HG02623 (cell line): ENCODE measurements around the gene HIBCH.
"Not testable (repeated sequence)": the region's sequence is repeated elsewhere in the genome, so short reads cannot be mapped to it uniquely, and the experiment has no call there.

Source experiments
- ATAC-seq: cut with Tn5 transposase; IDR thresholded peaks from one replicate; pipeline ENCODE4 v1.9.1; 2021; ENCODE audit warnings: moderate library complexity; ENCODE audit not compliant: unreplicated experiment

The HIBCH gene

GRCh38 chr2:190255676-190256075 is 64.0 kb downstream of the HIBCH start:
- no peak for ATAC-seq

GRCh38 chr2:190254063-190254850 is 65.4 kb downstream of the HIBCH start:
- no peak for ATAC-seq

- ATAC-seq = no peak
Measured at GRCh38 chr2:190250421-190250820, 69.2 kb downstream of the HIBCH start.

- no peak for ATAC-seq
Measured at GRCh38 chr2:190235551-190236075, 84.0 kb downstream of the HIBCH start.

- no peak for ATAC-seq
Measured at GRCh38 chr2:190235101-190235500, 84.5 kb downstream of the HIBCH start.

GRCh38 chr2:190223989-190224388 is 95.6 kb downstream of the HIBCH start:
- not testable (repeated sequence) for ATAC-seq

DNA sequence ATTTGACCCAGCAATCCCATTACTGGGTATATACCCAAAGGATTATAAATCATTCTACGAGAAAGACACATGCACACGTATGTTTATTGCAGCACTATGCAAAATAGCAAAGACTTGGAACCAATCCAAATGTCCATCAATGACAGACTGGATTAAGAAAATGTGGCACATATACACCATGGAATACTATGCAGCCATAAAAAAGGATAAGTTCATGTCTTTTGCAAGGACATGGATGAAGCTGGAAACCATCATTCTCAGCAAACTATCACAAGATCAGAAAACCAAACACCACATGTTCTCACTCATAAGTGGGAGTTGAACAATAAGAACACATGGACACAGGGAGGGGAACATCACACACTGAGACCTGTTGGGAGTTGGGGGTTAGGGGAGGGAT is 96.9 kb downstream of the HIBCH start:
- ATAC-seq = not testable (repeated sequence)

GRCh38 chr2:190221429-190221828 is 98.2 kb downstream of the HIBCH start:
- no peak for ATAC-seq

GRCh38 chr2:190219186-190219585 is 100.4 kb downstream of the HIBCH start:
- ATAC-seq = no peak

DNA sequence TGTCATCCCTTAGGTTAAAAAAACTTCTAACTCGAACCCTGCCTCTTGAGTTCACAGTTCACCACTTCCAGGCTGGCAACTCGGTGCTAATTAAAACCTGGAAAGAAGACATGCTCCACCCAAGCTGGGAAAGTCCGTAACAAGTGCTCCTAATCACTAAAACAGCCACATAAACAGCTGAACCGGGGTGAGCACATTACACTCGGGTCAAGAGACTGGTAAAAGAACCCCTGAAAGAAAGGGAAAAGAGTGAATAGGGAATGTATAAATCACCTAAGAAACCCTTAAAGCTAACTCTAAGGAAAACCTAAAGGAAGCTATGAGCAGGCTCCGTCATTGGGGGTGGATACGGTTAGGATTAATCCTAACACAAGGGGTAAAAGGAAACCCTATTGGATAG is 102.0 kb downstream of the HIBCH start:
- no peak for ATAC-seq

DNA sequence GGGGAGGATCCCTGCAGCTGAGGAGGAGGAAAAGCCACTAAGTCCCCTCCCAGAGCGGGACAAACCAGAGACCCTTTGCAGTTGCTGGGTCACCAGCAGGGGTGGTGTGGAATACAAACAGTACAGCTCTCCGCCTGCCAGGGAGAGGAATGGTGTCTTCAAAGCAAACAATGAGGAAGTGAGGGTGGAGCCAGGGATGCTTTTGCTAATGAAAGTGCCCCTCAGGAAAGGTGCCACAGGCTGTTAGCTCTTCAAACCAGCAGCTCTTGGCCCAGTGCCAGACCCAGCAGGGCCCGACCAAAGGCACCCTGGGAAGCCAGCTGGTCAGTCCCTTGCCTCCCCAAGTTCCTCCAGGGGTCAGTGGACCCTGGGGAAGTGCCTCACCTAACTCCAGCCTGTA is 102.8 kb downstream of the HIBCH start:
- no peak for ATAC-seq

- no peak for ATAC-seq
Measured at GRCh38 chr2:190215620-190216019, 104.0 kb downstream of the HIBCH start.

DNA sequence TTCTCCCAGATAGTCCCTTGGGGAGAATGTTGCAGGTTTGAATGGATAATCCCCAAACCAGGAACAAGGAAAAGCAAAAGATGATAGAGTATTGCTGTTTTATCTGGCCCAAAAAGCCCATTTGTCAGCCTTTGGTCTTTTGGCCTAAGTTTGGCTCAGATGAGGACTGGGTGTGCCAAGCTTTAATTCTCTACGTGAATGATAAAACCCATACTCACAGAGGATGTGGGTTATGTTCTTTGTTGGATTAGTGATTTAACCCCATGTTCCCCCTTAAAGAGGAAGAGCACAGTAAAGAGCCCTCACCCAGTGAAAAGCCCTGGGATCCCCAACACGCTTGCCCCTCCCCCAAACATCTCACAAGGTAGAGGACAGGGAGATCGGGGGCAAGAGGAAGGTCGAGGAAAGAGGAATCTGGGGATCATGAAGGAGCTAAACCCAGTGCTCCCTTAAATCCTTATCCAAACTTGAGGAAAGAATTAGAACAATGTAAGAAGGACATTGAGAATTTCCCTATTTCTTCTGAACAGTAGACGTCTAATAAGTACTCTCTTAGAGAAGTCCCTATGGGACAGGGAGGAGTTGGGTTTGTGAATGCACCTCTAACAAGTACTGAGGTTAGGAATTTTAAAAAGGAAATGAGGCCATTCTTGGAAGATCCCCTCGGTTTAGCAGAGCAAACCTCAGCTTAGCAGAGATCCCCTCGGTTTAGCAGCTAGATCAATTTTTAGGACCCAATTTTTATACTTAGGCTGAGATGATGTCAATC is 105.0 kb downstream of the HIBCH start:
- ATAC-seq = no peak

GRCh38 chr2:190213441-190214335 is 105.9 kb downstream of the HIBCH start:
- ATAC-seq = no peak

DNA sequence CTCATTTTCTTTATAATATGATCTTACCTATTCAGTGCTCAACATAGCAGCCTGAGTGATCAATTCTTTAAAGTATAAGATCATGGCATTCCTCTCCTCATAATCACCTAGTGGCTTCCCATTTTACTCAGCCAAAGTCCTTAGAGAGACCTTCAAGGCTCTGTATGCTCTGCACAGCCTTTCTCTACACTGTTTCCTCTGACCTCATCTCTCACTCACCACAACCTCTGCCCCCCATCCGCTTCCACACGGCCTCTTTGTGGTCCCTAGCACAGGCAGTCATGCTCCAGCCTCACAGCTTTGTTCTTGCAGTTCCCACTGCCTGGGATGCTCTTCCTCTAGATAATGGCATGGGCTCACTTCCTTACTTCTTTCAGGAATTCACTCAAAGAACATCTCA is 109.2 kb downstream of the HIBCH start:
- no peak for ATAC-seq

- ATAC-seq = no peak
Measured at GRCh38 chr2:190209559-190209958, 110.1 kb downstream of the HIBCH start.

- ATAC-seq = no peak
Measured at GRCh38 chr2:190207930-190208329, 111.7 kb downstream of the HIBCH start.

DNA sequence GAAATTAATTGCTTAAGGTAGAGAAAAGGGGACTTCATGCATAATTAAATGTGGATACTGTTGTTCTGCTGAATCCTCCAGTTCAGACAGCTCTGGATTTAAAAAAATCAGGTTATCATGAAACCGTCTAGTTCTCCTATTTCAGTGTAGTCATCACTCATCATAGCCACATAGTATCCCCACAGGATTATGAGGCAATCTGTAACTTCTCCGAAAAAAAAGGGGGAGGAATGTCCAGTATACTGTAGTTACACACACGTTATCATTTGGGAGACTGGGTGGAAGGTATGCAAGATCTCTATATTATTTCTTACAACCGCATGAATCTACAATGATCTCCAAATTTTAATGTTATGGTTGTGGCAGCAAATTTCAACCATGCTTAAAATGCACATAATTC is 114.0 kb downstream of the HIBCH start:
- no peak for ATAC-seq

DNA sequence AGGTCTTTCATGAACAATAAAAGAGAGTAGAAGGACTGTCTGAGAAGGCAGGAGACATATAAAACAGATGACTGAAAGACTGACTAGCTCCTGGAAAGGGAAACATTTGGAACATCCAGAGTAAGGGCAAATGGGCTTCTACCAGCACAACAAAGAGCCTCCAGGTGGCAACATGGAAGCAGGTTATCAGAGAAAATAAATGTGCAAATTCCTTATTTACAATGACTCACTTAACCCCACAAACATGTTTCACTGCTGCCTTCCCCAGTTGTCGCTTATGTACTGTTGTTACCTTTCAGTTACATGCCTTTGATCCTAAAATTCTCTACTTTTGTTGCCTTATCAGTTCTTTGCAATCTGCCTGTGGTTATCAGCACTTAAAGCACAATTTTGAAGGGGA is 117.0 kb downstream of the HIBCH start:
- ATAC-seq = no peak

- ATAC-seq = no peak
Measured at GRCh38 chr2:190202018-190202417, 117.6 kb downstream of the HIBCH start.

- no peak for ATAC-seq
Measured at GRCh38 chr2:190200603-190201002, 119.0 kb downstream of the HIBCH start.
